H9 (cell line): ENCODE measurements around the gene SPDYC. TPM values are rescaled to one million over a fixed set of nuclear protein-coding genes. Genes with fewer than 3 reads are reported as not detected.

ENCODE experiments used
- DNase-seq: peaks from one replicate; pipeline ENCODE4 v3.0.0-alpha.2; 2017
- H2AFZ ChIP-seq: one replicate; pipeline ENCODE4 v1.6.1; 2013; ENCODE audit warnings: mild to moderate bottlenecking, low read length, control low read depth, moderate library complexity
- H2AK5ac ChIP-seq: 2 replicates; pipeline ENCODE4 v1.6.1; 2013; ENCODE audit warnings: low read length, control low read depth, mixed read lengths; ENCODE audit not compliant: insufficient read length
- H2BK120ac ChIP-seq: one replicate; pipeline ENCODE4 v1.6.1; 2013; ENCODE audit warnings: low read depth, mild to moderate bottlenecking, low read length, control low read depth, inconsistent platforms; ENCODE audit not compliant: poor library complexity, severe bottlenecking
- H2BK12ac ChIP-seq: 2 replicates; pipeline ENCODE4 v1.6.1; 2013; ENCODE audit warnings: low read length, control low read depth, mixed read lengths, low read depth; ENCODE audit not compliant: insufficient read length
- H2BK15ac ChIP-seq: 2 replicates; pipeline ENCODE4 v1.6.1; 2013; ENCODE audit warnings: low read depth, low read length, control low read depth
- H2BK20ac ChIP-seq: one replicate; pipeline ENCODE4 v1.6.1; 2013; ENCODE audit warnings: low read depth, mild to moderate bottlenecking, low read length, control low read depth, inconsistent platforms; ENCODE audit not compliant: poor library complexity, severe bottlenecking
- H2BK5ac ChIP-seq: 2 replicates; pipeline ENCODE4 v1.6.1; 2013; ENCODE audit warnings: low read length, control low read depth, mixed read lengths; ENCODE audit not compliant: insufficient read length
- H3K14ac ChIP-seq: 2 replicates; pipeline ENCODE4 v1.6.1; 2013; ENCODE audit warnings: low read length, control low read depth; ENCODE audit not compliant: insufficient read depth
- H3K18ac ChIP-seq: 2 replicates; pipeline ENCODE4 v1.6.1; 2013; ENCODE audit warnings: low read depth, mild to moderate bottlenecking, mixed read lengths, low read length, control low read depth; ENCODE audit not compliant: insufficient read length
- H3K23ac ChIP-seq: 2 replicates; pipeline ENCODE4 v1.6.1; 2013; ENCODE audit warnings: low read length, control low read depth, mixed read lengths, low read depth; ENCODE audit not compliant: insufficient read length
- H3K23me2 ChIP-seq: 2 replicates; pipeline ENCODE4 v1.6.1; 2013; ENCODE audit warnings: low read depth, mild to moderate bottlenecking, mixed read lengths, low read length, control low read depth; ENCODE audit not compliant: insufficient read length, poor library complexity, severe bottlenecking
- H3K27ac ChIP-seq: 2 replicates; pipeline ENCODE4 v1.5.1; 2013; ENCODE audit warnings: low read length, control low read depth, mixed read lengths, low read depth; ENCODE audit not compliant: insufficient read length
- H3K27me3 ChIP-seq: 2 replicates; pipeline ENCODE4 v1.6.1; 2013; ENCODE audit warnings: low read length, control low read depth, inconsistent platforms; ENCODE audit not compliant: insufficient read depth
- H3K4ac ChIP-seq: 2 replicates; pipeline ENCODE4 v1.6.1; 2013; ENCODE audit warnings: low read depth, mild to moderate bottlenecking, control low read depth, inconsistent platforms, low read length, moderate library complexity
- H3K4me1 ChIP-seq: 2 replicates; pipeline ENCODE4 v1.6.1; 2013; ENCODE audit warnings: low read length, control low read depth, inconsistent platforms; ENCODE audit not compliant: insufficient read depth
- H3K4me2 ChIP-seq: 2 replicates; pipeline ENCODE4 v1.6.1; 2013; ENCODE audit warnings: low read length, control low read depth, mixed read lengths; ENCODE audit not compliant: insufficient read length, insufficient read depth
- H3K56ac ChIP-seq: 2 replicates; pipeline ENCODE4 v1.6.1; 2013; ENCODE audit warnings: low read depth, mild to moderate bottlenecking, mixed read lengths, low read length, control low read depth; ENCODE audit not compliant: insufficient read length
- H3K79me1 ChIP-seq: 2 replicates; pipeline ENCODE4 v1.6.1; 2013; ENCODE audit warnings: low read depth, mild to moderate bottlenecking, moderate library complexity, low read length, control low read depth, inconsistent platforms; ENCODE audit not compliant: insufficient read depth, poor library complexity, severe bottlenecking
- H3K79me2 ChIP-seq: 2 replicates; pipeline ENCODE4 v1.6.1; 2013; ENCODE audit warnings: low read length, control low read depth, inconsistent platforms; ENCODE audit not compliant: insufficient read depth
- H3K9ac ChIP-seq: 2 replicates; pipeline ENCODE4 v1.6.1; 2013; ENCODE audit warnings: low read length, control low read depth, mixed read lengths; ENCODE audit not compliant: insufficient read length; ENCODE audit errors: extremely low read depth
- H3K9me3 ChIP-seq: one replicate; pipeline ENCODE4 v1.6.1; 2013; ENCODE audit warnings: low read depth, low read length, inconsistent platforms; ENCODE audit not compliant: control insufficient read depth
- H3T11ph ChIP-seq: one replicate; pipeline ENCODE4 v1.6.1; 2013; ENCODE audit warnings: mild to moderate bottlenecking, low read length, control low read depth, inconsistent platforms
- H4K20me1 ChIP-seq: one replicate; pipeline ENCODE4 v1.6.1; 2013; ENCODE audit not compliant: control insufficient read depth, insufficient read length, insufficient read depth
- H4K5ac ChIP-seq: 2 replicates; pipeline ENCODE4 v1.6.1; 2013; ENCODE audit warnings: low read depth, mild to moderate bottlenecking, mixed read lengths, low read length, control low read depth; ENCODE audit not compliant: insufficient read length
- H4K8ac ChIP-seq: replicated peaks from 2 replicates; pipeline ENCODE4 v1.6.1; 2013; ENCODE audit warnings: low read length, control low read depth, mixed read lengths, low read depth; ENCODE audit not compliant: insufficient read length
- H4K91ac ChIP-seq: 2 replicates; pipeline ENCODE4 v1.6.1; 2013; ENCODE audit warnings: low read depth, mild to moderate bottlenecking, moderate library complexity, mixed read lengths, low read length, control low read depth; ENCODE audit not compliant: insufficient read length
- H3K27ac Mint-ChIP-seq, 3 experiments: 2 replicates in 2 of 3; 3 replicates in 1 of 3; pipeline ENCODE4 v1.8.0; 2020 to 2021; ENCODE audit warnings: mixed read lengths in 3 of 3, mild to moderate bottlenecking in 1 of 3, moderate library complexity in 1 of 3
- H3K27me3 Mint-ChIP-seq: 2 replicates; pipeline ENCODE4 v1.8.0; 2021; ENCODE audit warnings: low read depth, mild to moderate bottlenecking, moderate library complexity, mixed read lengths
- H3K36me3 Mint-ChIP-seq, 3 experiments: 2 replicates in 2 of 3; 3 replicates in 1 of 3; pipeline ENCODE4 v1.8.0; 2020 to 2021; ENCODE audit warnings: low read depth in 3 of 3, mixed read lengths in 3 of 3; ENCODE audit not compliant: insufficient read depth in 1 of 3
- H3K4me1 Mint-ChIP-seq, 2 experiments: 2 replicates each; pipeline ENCODE4 v1.8.0; 2020; ENCODE audit warnings: mixed read lengths in 2 of 2
- H3K4me3 Mint-ChIP-seq, 2 experiments: 2 replicates in 1 of 2; 3 replicates in 1 of 2; pipeline ENCODE4 v1.8.0; 2020 to 2021; ENCODE audit warnings: mild to moderate bottlenecking in 2 of 2, mixed read lengths in 2 of 2, moderate library complexity in 1 of 2
- H3K9me3 Mint-ChIP-seq, 2 experiments: 2 replicates in 1 of 2; 3 replicates in 1 of 2; pipeline ENCODE4 v1.8.0; 2020; ENCODE audit warnings: mild to moderate bottlenecking in 2 of 2, mixed read lengths in 2 of 2, moderate library complexity in 1 of 2
- WGBS: extraction: QIAGEN DNeasy Blood & Tissue Kit; methylation state at CpG from one replicate; pipeline ENCODE4 v1.1.7; 2013; ENCODE audit warnings: missing lambda C conversion rate, low lambda C conversion rate, mixed read lengths; ENCODE audit not compliant: insufficient read length; ENCODE audit errors: extremely low coverage; 5-methylcytosine and 5-hydroxymethylcytosine counted together
- total RNA-seq: library from RNA; stranded (reverse); gene quantifications from 2 replicates; pipeline ENCODE4 v1.2.1, GENCODE V29; 2021
- TF ChIP-seq, protein P1 (sequence below): fragments of 200-600 bp; sonication (generic); conservative IDR thresholded peaks from 3 replicates; pipeline ENCODE4 v1.8.0; 2021; ENCODE audit warnings: antibody characterized with exemption, mild to moderate bottlenecking

SPDYC gene
- total RNA-seq, 1 experiment from 2014 or later, result 0.61 TPM

- H4K20me1 ChIP-seq, result no peaks in the 10 kb centered on the region
- no peaks in the 10 kb centered on the region for H3K9me3 ChIP-seq
- no peak overlapping the region for H3T11ph ChIP-seq
- no peak overlapping the region for H3K56ac ChIP-seq
- no peak for DNase-seq
- no peak overlapping the region for H3K18ac ChIP-seq
- no peak overlapping the region for H3K23ac ChIP-seq
- H4K8ac ChIP-seq, result no peak overlapping the region
- no peak overlapping the region for H3K27ac ChIP-seq
- H2BK120ac ChIP-seq, result no peak overlapping the region
- H4K5ac ChIP-seq, result no peak overlapping the region
- peaks cover 19 to 23% of the 10 kb centered on the region in 2 experiments for H3K4me1 Mint-ChIP-seq
- H3K27me3 ChIP-seq, result no peaks in the 10 kb centered on the region
- peak overlapping the region in 2 of 3 experiments; percentile 83 to 100; a peak in 2 of 7 replicates for H3K27ac Mint-ChIP-seq
- H2AFZ ChIP-seq, result no peak overlapping the region
- H3K4ac ChIP-seq, result no peak overlapping the region
- no CpG with 5 or more reads among the region's 10 CpGs for WGBS
- H2BK12ac ChIP-seq, result no peak overlapping the region
- H2BK15ac ChIP-seq, result no peak overlapping the region
- no peak overlapping the region for H3K9ac ChIP-seq
- no peaks in the 10 kb centered on the region for H3K79me2 ChIP-seq
- peaks cover 5 to 36% (median 32%) of the 10 kb centered on the region in 3 experiments; a peak in 6 of 7 replicates for H3K36me3 Mint-ChIP-seq
- TF ChIP-seq, protein P1, sequence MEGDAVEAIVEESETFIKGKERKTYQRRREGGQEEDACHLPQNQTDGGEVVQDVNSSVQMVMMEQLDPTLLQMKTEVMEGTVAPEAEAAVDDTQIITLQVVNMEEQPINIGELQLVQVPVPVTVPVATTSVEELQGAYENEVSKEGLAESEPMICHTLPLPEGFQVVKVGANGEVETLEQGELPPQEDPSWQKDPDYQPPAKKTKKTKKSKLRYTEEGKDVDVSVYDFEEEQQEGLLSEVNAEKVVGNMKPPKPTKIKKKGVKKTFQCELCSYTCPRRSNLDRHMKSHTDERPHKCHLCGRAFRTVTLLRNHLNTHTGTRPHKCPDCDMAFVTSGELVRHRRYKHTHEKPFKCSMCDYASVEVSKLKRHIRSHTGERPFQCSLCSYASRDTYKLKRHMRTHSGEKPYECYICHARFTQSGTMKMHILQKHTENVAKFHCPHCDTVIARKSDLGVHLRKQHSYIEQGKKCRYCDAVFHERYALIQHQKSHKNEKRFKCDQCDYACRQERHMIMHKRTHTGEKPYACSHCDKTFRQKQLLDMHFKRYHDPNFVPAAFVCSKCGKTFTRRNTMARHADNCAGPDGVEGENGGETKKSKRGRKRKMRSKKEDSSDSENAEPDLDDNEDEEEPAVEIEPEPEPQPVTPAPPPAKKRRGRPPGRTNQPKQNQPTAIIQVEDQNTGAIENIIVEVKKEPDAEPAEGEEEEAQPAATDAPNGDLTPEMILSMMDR, result no peak
- H4K91ac ChIP-seq, result no peak overlapping the region
- no peak overlapping the region for H2BK20ac ChIP-seq
- H2BK5ac ChIP-seq, result no peak overlapping the region
- peak overlapping the region; percentile 93 to 95; a peak in 3 of 5 replicates for H3K4me3 Mint-ChIP-seq
- no peaks in the 10 kb centered on the region for H3K4me1 ChIP-seq
- H3K9me3 Mint-ChIP-seq, result no peaks in the 10 kb centered on the region; a peak in 1 of 5 replicates
- H3K27me3 Mint-ChIP-seq, result no peaks in the 10 kb centered on the region
- H3K14ac ChIP-seq, result no peak overlapping the region
- H3K4me2 ChIP-seq, result no peak overlapping the region
- H3K79me1 ChIP-seq, result no peaks in the 10 kb centered on the region
- H2AK5ac ChIP-seq, result no peak overlapping the region
- H3K23me2 ChIP-seq, result peaks cover 14% of the 10 kb centered on the region
These were observed 37.6 kb upstream of the SPDYC start for GRCh38 chr11:65132238-65132987.
